GM19467 (cell line): ENCODE data around the gene STARD10.

Source experiments
- ATAC-seq: cut with Tn5 transposase; IDR thresholded peaks from one replicate; pipeline ENCODE4 v1.9.1; 2021; ENCODE audit warnings: mild to moderate bottlenecking, moderate library complexity; ENCODE audit not compliant: unreplicated experiment

STARD10 gene

DNA sequence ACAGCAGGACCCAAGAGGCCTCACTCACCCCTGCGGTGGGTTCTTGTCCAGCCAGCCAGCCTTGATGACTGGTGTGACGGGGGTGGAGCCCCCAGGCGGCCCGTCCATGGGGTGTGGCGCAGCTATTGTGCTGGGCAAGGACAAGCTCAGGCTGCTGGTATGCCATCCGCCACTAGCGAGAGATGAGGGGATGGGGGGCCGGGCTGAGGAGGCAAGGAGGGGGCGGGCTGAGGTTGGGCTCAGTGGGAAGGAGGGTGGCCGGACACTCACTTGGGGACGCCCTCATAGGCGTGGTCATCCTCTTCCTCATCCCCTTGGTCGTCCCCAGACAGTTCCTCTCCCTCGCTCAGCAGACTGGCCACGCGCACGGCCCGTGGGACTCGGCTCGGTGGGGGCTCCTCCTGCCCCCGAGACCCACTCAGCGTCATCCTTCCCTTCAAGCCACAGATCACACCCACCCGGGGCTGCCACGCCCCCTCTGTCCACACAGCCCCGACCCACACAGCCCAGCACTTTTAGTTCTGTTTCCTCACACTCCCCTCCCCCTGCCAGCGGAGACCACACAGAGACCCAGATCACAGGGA, 81.6 kb downstream of the STARD10 start:
- ATAC-seq, result no peak

DNA sequence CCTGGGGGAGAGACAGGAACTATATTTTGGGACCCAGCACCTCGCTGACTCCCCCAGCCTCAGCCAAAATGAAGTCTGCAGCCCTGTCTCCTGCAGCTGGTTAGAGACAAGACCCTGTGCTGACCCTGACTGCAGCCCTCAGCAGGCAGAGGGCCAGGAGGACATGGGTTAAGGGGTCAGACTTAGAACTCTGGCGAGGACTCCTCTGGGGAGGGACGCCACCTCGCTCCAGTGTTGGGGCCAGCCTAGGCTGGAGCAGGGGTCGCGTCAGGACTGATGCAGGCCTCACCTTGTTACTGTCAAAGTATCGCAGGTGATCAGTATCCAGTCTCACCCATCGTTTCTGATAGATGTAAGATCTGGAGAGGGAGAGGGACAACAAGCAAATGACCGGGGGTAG, 82.7 kb downstream of the STARD10 start:
- no peak for ATAC-seq

DNA sequence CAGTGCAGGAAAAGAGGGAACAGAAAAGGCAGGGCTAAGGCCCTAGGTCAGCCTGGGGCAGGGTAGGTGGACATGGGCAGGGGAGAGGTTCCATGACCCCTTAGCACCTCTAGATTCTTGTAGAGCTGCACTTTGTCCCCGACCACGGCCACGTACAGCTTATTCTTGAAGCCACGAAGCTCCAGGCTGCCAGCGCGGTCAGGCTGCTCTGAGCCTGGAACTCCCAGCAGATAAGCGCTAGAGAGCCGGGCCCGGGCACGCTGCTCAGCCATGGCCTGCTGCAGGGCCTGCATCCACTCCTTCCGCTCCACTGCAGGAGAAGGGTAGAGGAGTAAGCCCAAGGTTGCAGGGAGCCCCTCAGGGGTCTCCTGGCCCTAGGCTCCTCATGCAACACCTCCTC, 83.6 kb downstream of the STARD10 start:
- no peak for ATAC-seq

DNA sequence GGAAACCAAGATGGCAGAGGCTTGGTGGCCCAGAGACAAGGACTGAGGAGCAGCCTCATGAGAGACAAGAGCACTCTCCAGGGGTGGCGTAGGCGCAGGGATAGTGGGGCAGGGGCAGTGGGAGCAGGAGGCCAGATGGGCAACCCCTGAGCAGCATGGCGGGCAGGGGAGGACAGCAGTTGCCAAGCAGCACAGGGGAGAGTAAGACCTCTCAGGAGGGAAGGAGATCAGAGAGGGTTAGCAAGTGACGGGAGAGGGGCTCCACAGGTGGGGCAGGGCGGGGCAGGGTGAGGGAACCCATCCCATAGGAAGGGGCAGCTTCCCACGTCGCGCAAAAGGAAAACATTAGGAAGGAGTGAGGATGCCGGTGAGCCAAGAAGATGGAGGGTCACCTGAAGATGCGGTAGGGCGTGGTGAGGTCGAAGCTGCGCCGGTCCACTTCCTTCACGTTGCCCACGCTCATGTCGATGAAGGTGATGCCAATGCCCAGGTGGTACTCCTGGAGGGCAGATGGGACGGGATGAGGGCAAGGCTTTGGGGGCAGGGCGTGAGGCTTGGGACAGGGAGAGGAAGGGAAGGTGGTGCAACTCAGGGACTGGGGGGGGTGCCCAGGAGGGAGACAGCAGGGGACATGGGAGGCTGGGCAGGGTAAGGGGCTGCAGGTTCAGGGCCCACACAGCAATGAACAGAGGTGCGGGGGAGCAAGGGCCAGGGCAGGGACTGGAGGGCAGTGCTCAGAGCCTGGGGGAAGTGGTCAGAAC, 84.2 kb downstream of the STARD10 start:
- ATAC-seq, result no peak

- ATAC-seq, result no peak
Observed at GRCh38 chr11:72707032-72707431, 86.8 kb downstream of the STARD10 start.

- ATAC-seq, result no peak
Observed at GRCh38 chr11:72706579-72706978, 87.3 kb downstream of the STARD10 start.

DNA sequence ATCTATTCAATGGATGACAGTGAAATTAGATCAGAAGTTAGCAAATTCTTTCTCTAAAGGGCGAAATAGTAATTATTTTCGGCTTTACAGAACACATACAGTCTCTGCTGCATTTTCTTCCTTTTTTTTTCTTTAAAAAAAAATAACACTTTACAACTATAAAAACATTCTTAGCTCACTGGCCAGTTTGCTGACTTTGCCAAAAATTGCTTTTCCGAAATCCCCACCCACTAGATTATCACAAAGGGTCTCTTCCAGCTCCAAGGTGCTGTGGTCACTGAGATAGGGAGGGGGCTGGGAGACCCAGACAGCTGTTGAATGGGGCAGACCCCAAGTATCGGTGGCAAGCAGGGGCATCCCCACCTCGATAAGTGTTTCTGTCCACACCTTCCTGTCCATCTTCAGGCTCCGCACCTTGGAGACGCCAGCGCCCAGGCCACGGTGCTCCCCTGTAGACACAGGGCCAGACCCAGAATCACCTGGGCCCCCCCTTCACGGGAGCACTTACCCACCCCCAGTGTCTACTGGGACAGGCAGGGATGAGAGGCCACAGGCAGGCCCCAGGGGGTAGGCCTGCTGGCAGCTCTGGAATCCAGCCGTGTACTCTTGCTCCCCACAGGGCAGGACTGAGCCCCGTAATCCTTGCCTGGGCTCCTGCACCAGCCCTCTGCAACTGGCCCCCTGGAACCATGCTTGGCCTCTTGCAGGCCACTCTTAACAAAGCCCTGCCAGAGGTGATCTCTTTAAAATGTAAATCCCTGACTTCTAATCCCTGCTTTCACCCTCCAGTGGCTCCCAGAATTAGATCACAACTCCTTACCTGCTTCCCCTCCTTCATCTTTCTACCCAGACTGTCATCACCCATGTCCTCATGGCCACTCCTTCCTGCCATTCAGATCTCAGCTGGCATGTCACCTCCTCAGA, 88.1 kb downstream of the STARD10 start:
- ATAC-seq, result no peak

DNA sequence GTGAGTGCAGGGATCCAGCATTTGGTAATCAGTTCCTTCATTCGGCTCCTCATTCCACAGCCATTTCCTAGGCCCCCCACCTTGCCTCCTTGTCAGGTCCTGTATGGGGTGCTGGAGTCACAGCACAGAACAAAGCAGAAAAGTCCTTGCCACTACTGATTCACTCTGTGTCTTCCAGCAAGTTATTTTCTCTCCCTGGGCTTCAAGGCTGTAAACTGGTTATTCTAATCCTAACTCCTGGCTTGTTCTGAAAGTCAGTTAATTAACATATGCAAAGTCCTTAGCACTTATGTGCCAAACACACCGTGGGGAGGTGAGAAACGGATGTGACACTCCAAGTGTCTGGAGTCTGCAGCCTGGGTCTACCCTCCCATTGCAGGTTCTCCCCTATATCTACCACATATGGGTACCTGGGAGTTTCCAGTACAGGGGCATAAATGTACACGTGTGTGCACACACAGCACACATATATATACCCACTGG, 89.0 kb downstream of the STARD10 start:
- no peak for ATAC-seq
